Right hindlimb (tissue), 1 donor: ENCODE measurements around the gene RBM20.
"Not testable (repeated sequence)": the region's sequence is repeated elsewhere in the genome, so short reads cannot be mapped to it uniquely, and the experiment has no call there.

Experiments
- DNase-seq: peaks from one replicate; pipeline ENCODE4 v3.0.0-alpha.2; 2018

RBM20 gene

GRCh38 chr10:110706690-110707098, 62.6 kb downstream of the RBM20 start:
- DNase-seq = no peak

GRCh38 chr10:110708776-110709443, 64.8 kb downstream of the RBM20 start:
- DNase-seq = no peak

- no peak for DNase-seq
These were observed 65.3 kb downstream of the RBM20 start for GRCh38 chr10:110709444-110709828.

- no peak for DNase-seq
These were observed 65.9 kb downstream of the RBM20 start for GRCh38 chr10:110709964-110710587.

GRCh38 chr10:110710621-110711020, 66.5 kb downstream of the RBM20 start:
- no peak for DNase-seq

GRCh38 chr10:110711382-110711781, 67.2 kb downstream of the RBM20 start:
- DNase-seq = no peak

GRCh38 chr10:110714356-110714755, 70.2 kb downstream of the RBM20 start:
- no peak for DNase-seq

GRCh38 chr10:110717781-110718589, 73.8 kb downstream of the RBM20 start:
- DNase-seq = no peak

- no peak for DNase-seq
These were observed 77.4 kb downstream of the RBM20 start for GRCh38 chr10:110721406-110722038.

- no peak for DNase-seq
These were observed 79.2 kb downstream of the RBM20 start for GRCh38 chr10:110723224-110723891.

- no peak for DNase-seq
These were observed 80.2 kb downstream of the RBM20 start for GRCh38 chr10:110724116-110724921.

GRCh38 chr10:110724937-110725336, 80.8 kb downstream of the RBM20 start:
- no peak for DNase-seq

- DNase-seq = peak; percentile 71
These were observed 81.9 kb downstream of the RBM20 start for GRCh38 chr10:110725801-110726630.

- not testable (repeated sequence) for DNase-seq
These were observed 83.6 kb downstream of the RBM20 start for GRCh38 chr10:110727785-110728184.

GRCh38 chr10:110730345-110731050, 86.4 kb downstream of the RBM20 start:
- no peak for DNase-seq

GRCh38 chr10:110733218-110733952, 89.2 kb downstream of the RBM20 start:
- DNase-seq = no peak

GRCh38 chr10:110735620-110736027, 91.5 kb downstream of the RBM20 start:
- no peak for DNase-seq

- DNase-seq = no peak
These were observed 93.9 kb downstream of the RBM20 start for GRCh38 chr10:110737886-110738634.

GRCh38 chr10:110739811-110740271, 95.7 kb downstream of the RBM20 start:
- no peak for DNase-seq
